ENCODE data around the gene ING5. TPM values are rescaled to one million over a fixed set of nuclear protein-coding genes. Genes with fewer than 3 reads are reported as not detected.

Gene ING5
- total RNA-seq, 1 donor from 2014 or later, result 38.3 TPM

DNA sequence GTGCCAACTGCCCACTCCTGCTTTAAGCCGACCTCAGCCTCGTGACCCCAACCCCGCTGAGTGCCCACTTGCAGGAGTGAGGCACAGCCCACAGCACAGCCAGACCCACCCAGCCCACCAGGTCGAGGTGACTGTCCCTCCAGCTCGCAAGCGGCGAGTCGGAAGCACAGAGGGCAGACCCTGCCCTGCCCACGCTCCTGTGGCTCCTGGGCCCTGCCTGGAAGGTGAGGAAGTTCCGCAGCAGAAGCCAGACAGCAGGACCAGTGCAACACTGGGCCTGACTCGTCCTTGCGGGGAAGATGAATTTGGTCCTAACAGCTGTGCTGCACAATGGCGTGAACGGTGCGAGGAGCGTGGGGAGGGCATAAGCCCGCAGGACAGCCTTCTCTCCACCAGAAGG is 25.2 kb upstream of the ING5 start:
- peaks cover 8% of the 10 kb centered on the region for H3K9me3 Mint-ChIP-seq (ENCODE audit: unreplicated experiment)
- H3K36me3 Mint-ChIP-seq (ENCODE audit: unreplicated experiment), result no peaks in the 10 kb centered on the region
- H3K27ac Mint-ChIP-seq (ENCODE audit: unreplicated experiment), result no peak overlapping the region
- H3K4me3 Mint-ChIP-seq (ENCODE audit: unreplicated experiment), result no peak overlapping the region
- H3K27me3 Mint-ChIP-seq (ENCODE audit: unreplicated experiment), result peaks cover 11% of the 10 kb centered on the region
- TF ChIP-seq, protein P1, sequence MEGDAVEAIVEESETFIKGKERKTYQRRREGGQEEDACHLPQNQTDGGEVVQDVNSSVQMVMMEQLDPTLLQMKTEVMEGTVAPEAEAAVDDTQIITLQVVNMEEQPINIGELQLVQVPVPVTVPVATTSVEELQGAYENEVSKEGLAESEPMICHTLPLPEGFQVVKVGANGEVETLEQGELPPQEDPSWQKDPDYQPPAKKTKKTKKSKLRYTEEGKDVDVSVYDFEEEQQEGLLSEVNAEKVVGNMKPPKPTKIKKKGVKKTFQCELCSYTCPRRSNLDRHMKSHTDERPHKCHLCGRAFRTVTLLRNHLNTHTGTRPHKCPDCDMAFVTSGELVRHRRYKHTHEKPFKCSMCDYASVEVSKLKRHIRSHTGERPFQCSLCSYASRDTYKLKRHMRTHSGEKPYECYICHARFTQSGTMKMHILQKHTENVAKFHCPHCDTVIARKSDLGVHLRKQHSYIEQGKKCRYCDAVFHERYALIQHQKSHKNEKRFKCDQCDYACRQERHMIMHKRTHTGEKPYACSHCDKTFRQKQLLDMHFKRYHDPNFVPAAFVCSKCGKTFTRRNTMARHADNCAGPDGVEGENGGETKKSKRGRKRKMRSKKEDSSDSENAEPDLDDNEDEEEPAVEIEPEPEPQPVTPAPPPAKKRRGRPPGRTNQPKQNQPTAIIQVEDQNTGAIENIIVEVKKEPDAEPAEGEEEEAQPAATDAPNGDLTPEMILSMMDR (IDR thresholded peaks at IDR 0.05; ENCODE audit: partially characterized antibody, unreplicated experiment), result no peak
- no peak for DNase-seq
- no peaks in the 10 kb centered on the region for H3K4me1 Mint-ChIP-seq (ENCODE audit: low read depth, unreplicated experiment)

DNA sequence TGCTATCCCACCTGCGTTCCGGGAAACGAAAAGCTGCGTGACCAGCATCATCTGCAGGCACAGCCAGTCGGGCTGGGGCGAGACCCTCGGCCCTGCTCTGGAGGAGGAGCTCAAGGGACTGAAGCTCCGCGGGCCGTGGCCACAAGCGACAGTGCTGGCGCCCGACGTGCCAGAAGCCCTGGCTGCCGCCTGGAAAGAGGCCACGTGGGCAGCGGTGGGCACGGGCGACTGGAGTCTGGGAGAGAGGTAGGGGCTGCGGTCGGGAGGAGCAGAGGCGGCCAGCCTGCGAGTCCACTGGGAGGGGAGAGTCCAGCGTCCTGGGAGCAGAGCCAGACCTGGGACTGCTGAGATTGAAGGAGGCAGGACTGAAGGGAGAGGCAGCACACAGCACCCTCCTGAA is 24.4 kb upstream of the ING5 start:
- DNase-seq, result no peak
- Mint-ChIP-seq H3K4me3 (ENCODE audit: unreplicated experiment) (no peak overlapping the region), H3K9me3 (ENCODE audit: unreplicated experiment) (peaks cover 8% of the 10 kb centered on the region), H3K27ac (ENCODE audit: unreplicated experiment) (no peak overlapping the region), H3K27me3 (ENCODE audit: unreplicated experiment) (peaks cover 11% of the 10 kb centered on the region), H3K36me3 (ENCODE audit: unreplicated experiment) (no peaks in the 10 kb centered on the region), H3K4me1 (ENCODE audit: low read depth, unreplicated experiment) (no peaks in the 10 kb centered on the region)
- TF ChIP-seq, protein P1 (IDR thresholded peaks at IDR 0.05; ENCODE audit: partially characterized antibody, unreplicated experiment), result no peak

DNA sequence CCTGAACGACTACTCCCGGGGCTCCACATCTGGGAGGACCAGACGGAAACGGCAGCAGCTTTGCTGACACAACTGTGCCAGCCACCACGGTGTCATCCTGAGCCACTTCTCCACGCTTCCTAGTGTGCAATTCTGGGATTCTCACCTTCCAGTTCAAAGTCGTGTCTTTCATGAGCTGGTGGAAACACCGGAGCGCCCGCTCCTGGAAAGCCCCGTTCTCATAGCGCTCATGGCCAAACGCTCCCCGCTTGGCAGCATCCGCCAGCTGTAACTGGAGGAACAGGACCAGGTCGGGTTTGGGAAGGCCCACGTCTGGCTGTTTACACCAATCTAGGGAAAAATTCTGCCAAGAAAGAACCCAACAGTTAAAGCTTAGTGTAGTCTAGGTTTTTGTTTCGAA is 23.5 kb upstream of the ING5 start:
- DNase-seq, result no peak
- Mint-ChIP-seq H3K4me1 (ENCODE audit: low read depth, unreplicated experiment) (no peaks in the 10 kb centered on the region), H3K27ac (ENCODE audit: unreplicated experiment) (no peak overlapping the region), H3K27me3 (ENCODE audit: unreplicated experiment) (peaks cover 11% of the 10 kb centered on the region), H3K9me3 (ENCODE audit: unreplicated experiment) (peaks cover 8% of the 10 kb centered on the region), H3K4me3 (ENCODE audit: unreplicated experiment) (no peak overlapping the region), H3K36me3 (ENCODE audit: unreplicated experiment) (no peaks in the 10 kb centered on the region)
- TF ChIP-seq, protein P1 (IDR thresholded peaks at IDR 0.05; ENCODE audit: partially characterized antibody, unreplicated experiment), result no peak

DNA sequence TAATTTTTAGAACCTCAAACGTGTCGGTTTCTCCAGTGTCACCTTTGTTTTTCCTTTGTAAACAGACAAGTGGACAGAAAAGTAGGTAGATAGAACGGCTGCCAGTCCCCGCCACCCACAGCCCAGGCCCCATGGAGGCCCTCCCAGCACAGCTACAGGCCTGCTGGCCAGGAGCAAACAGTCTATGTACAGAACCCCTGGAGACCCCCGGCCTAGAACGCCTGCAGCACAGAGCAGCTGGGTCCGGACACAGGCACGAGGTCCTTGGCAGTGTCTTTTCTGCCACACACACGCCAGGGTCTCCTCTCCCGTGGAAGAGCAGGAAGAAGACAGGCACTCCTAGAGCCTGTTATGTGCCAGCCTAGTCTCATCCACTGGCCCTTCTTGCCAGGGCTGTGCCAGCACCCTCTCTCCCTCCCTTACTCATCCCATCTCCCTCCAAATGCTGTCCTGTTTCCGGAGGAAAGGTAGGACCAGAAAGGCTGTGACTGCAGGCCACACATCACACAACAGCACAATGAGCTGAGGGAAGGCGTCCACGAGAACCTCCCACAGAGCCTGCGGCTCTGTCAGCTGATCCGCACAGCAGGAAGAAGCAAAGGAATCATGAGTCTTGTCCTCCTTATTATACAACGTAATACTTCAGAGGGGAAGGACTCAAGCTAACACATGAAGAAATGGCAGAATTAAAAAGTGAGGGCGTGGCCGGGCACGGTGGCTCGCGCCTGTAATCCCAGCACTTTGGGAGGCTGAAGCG is 22.9 kb upstream of the ING5 start:
- no peak for DNase-seq
- Mint-ChIP-seq H3K27me3 (ENCODE audit: unreplicated experiment) (peaks cover 9% of the 10 kb centered on the region), H3K27ac (ENCODE audit: unreplicated experiment) (no peak overlapping the region), H3K4me1 (ENCODE audit: low read depth, unreplicated experiment) (no peaks in the 10 kb centered on the region), H3K9me3 (ENCODE audit: unreplicated experiment) (peaks cover 6% of the 10 kb centered on the region), H3K36me3 (ENCODE audit: unreplicated experiment) (no peaks in the 10 kb centered on the region), H3K4me3 (ENCODE audit: unreplicated experiment) (no peak overlapping the region)
- TF ChIP-seq, protein P1 (IDR thresholded peaks at IDR 0.05; ENCODE audit: partially characterized antibody, unreplicated experiment), result no peak

DNA sequence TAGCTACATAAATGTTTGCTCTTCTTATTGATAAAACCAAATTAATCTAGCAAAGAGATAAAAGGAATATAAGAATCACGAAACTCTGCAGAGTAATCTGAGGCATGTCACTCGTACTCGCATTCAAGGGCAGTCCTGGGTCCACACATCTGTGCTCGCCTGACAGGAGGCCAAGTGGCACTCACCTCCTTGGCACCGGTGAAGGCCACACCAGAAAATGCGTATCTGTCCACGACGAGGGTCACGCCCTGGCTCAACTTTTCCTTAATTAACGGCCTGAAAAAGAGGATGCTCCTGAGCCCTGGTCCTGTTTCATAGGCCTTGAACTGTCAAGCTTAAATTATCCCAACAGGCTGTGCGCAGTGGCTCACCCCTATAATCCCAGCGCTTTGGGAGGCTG is 21.8 kb upstream of the ING5 start:
- Mint-ChIP-seq H3K4me1 (ENCODE audit: low read depth, unreplicated experiment) (no peaks in the 10 kb centered on the region), H3K27me3 (ENCODE audit: unreplicated experiment) (peaks cover 7% of the 10 kb centered on the region), H3K4me3 (ENCODE audit: unreplicated experiment) (no peak overlapping the region), H3K36me3 (ENCODE audit: unreplicated experiment) (no peaks in the 10 kb centered on the region), H3K9me3 (ENCODE audit: unreplicated experiment) (peaks cover 6% of the 10 kb centered on the region), H3K27ac (ENCODE audit: unreplicated experiment) (no peak overlapping the region)
- no peak for DNase-seq
- TF ChIP-seq, protein P1 (IDR thresholded peaks at IDR 0.05; ENCODE audit: partially characterized antibody, unreplicated experiment), result no peak

Measured in glutamatergic neuron (in vitro differentiated cells).